Duodenal mucosa (tissue), 2 donors: ENCODE data around the gene GRN.

ENCODE experiments used
- H3K27ac ChIP-seq: one replicate; pipeline ENCODE4 v1.7.0; 2013; ENCODE audit warnings: low read depth, low read length
- H3K27me3 ChIP-seq, 2 donors: one replicate each; pipeline ENCODE4 v1.7.0; 2013; ENCODE audit warnings: low read length in 2 of 2, control low read depth in 1 of 2; ENCODE audit not compliant: insufficient read depth in 2 of 2, control insufficient read depth in 1 of 2
- H3K36me3 ChIP-seq, 2 donors: one replicate each; pipeline ENCODE4 v1.7.0; 2013; ENCODE audit warnings: low read length in 2 of 2, control low read depth in 1 of 2; ENCODE audit not compliant: insufficient read depth in 2 of 2, control insufficient read depth in 1 of 2
- H3K4me1 ChIP-seq, 2 donors: one replicate each; pipeline ENCODE4 v1.7.0; 2013; ENCODE audit warnings: low read length in 2 of 2, control low read depth in 1 of 2; ENCODE audit not compliant: insufficient read depth in 2 of 2, control insufficient read depth in 1 of 2
- H3K4me3 ChIP-seq, 2 donors: one replicate each; pipeline ENCODE4 v1.7.0; 2013; ENCODE audit warnings: low read length in 2 of 2, low read depth in 1 of 2
- H3K9ac ChIP-seq, 2 donors: one replicate each; pipeline ENCODE4 v1.7.0; 2013; ENCODE audit warnings: low read length in 2 of 2, low read depth in 1 of 2
- H3K9me3 ChIP-seq, 2 donors: one replicate each; pipeline ENCODE4 v1.7.0; 2013; ENCODE audit warnings: low read length in 2 of 2, control low read depth in 1 of 2; ENCODE audit not compliant: control insufficient read depth in 1 of 2

Gene GRN

DNA sequence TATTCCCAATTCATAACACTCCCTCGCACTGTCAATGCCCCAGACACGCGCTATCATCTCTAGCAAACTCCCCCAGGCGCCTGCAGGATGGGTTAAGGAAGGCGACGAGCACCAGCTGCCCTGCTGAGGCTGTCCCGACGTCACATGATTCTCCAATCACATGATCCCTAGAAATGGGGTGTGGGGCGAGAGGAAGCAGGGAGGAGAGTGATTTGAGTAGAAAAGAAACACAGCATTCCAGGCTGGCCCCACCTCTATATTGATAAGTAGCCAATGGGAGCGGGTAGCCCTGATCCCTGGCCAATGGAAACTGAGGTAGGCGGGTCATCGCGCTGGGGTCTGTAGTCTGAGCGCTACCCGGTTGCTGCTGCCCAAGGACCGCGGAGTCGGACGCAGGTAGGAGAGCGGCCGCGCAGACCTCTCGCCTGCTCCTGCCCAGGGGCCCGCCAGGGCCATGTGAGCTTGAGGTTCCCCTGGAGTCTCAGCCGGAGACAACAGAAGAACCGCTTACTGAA, at the start of gene GRN:
Gene GRN, plus strand, starts transcription at position 364 of the 515 bp plus-strand sequence. CDS start 3,863 bp downstream, outside the sequence.
- H3K27me3 ChIP-seq = no peaks in the 10 kb centered on the region
- no peaks in the 10 kb centered on the region for H3K9me3 ChIP-seq
- H3K9ac ChIP-seq = peak within 1 kb of the TSS; percentile 94 to 98
- H3K36me3 ChIP-seq = peaks cover 0 to 16% of the 10 kb centered on the region in 2 donors
- peak within 1 kb of the TSS; percentile 87 to 99 for H3K4me3 ChIP-seq
- H3K4me1 ChIP-seq = peaks cover 14 to 26% of the 10 kb centered on the region in 2 donors
- peak within 1 kb of the TSS; percentile 79 for H3K27ac ChIP-seq

- Histone ChIP-seq H3K36me3 (no peaks in the 10 kb centered on the region), H3K27ac (no peak overlapping the region), H3K27me3 (peaks cover 0 to 7% of the 10 kb centered on the region in 2 donors), H3K4me1 (no peaks in the 10 kb centered on the region), H3K9me3 (no peaks in the 10 kb centered on the region), H3K4me3 (no peak overlapping the region), H3K9ac (no peak overlapping the region)
These were observed 47.1 kb upstream of the GRN start for GRCh38 chr17:44297975-44298374.

- H3K4me3 ChIP-seq = no peak overlapping the region
- H3K9ac ChIP-seq = no peak overlapping the region
- no peaks in the 10 kb centered on the region for H3K36me3 ChIP-seq
- H3K27ac ChIP-seq = no peak overlapping the region
- no peaks in the 10 kb centered on the region for H3K9me3 ChIP-seq
- peaks cover 7 to 9% of the 10 kb centered on the region in 2 donors for H3K27me3 ChIP-seq
- H3K4me1 ChIP-seq = peaks cover 6% of the 10 kb centered on the region in 2 donors
These were observed 40.5 kb upstream of the GRN start for GRCh38 chr17:44304651-44305050.

DNA sequence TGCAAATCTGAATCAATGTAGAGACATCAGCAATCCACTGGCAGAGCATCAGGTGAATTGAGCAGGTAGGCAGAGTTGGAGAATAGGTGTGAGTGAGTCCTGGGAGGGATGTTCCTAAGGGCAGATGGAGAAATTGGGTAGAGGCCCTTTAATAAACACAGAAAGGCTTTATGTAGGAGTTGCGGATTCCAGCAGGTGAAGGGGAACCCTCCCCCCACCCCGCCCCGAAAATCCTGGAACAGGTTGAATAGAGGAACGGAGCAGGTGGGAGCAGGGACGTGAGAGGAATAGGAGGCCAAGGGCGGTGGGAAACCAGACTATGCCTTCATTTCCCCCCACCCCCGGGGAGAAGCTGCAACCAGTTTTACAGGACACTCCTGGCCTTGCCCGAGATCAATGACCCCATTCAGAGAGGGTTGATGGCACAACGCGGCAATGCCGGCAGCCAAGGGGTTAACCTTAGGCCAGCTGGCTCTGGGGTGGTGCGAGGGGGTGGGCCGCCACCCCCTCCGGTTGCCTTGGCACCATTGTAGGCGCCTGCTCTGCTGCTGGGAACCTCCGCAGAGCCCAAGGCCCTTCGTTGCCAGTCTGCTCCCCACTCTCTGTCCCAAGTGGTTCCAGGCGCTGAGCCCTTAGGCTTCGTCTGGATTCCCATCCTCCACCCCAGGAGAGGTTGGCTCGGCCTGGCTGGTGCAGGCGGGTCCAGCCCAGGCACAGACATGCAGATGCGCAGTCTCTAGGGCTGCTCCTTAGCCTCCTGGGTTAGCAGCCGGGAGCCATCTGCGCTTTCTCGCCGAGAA, 37.5 kb upstream of the GRN start:
- H3K27ac ChIP-seq = no peak overlapping the region
- peak overlapping the region; percentile 30 to 32 for H3K4me3 ChIP-seq
- H3K9ac ChIP-seq = no peak overlapping the region
- H3K36me3 ChIP-seq = no peaks in the 10 kb centered on the region
- H3K27me3 ChIP-seq = peaks cover 2 to 9% of the 10 kb centered on the region in 2 donors
- H3K9me3 ChIP-seq = no peaks in the 10 kb centered on the region
- H3K4me1 ChIP-seq = peaks cover 6% of the 10 kb centered on the region in 2 donors

GRCh38 chr17:44308320-44308818, 36.7 kb upstream of the GRN start, which contains the start of gene RUNDC3A:
TSS of gene RUNDC3A (plus strand) at chr17:44308601. CDS start at chr17:44308833, 232 bp downstream.
- Histone ChIP-seq H3K9me3 (no peaks in the 10 kb centered on the region), H3K4me1 (peaks cover 6% of the 10 kb centered on the region in 2 donors), H3K36me3 (no peaks in the 10 kb centered on the region), H3K27ac (no peak within 1 kb of the TSS), H3K9ac (no peak within 1 kb of the TSS), H3K4me3 (peak within 1 kb of the TSS; percentile 47 to 65), H3K27me3 (peaks cover 2 to 9% of the 10 kb centered on the region in 2 donors)

DNA sequence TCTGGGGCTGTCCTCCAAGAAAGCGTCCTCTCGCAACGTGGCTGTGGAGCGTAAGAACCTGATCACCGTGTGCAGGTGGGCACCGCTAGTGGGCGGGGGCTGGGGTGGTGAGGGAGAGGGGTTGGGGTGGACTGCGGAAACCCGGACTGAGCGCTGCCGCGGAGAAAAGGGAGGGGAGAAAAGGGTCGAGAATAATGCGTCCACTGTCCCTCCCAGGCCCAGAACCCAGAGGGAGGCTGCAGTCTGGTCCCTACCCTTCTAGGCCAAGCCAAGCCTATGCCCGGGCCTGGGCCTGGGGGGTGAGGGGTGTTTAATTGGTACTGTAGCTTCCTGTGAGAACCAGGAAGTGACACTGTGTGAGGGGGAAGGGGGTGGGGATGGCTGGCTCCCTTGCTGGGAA, 36.2 kb upstream of the GRN start:
- H3K4me3 ChIP-seq = peak overlapping the region; percentile 21 to 47
- peaks cover 6% of the 10 kb centered on the region in 2 donors for H3K4me1 ChIP-seq
- H3K27me3 ChIP-seq = peaks cover 3 to 11% of the 10 kb centered on the region in 2 donors
- no peak overlapping the region for H3K27ac ChIP-seq
- no peak overlapping the region for H3K9ac ChIP-seq
- no peaks in the 10 kb centered on the region for H3K9me3 ChIP-seq
- no peaks in the 10 kb centered on the region for H3K36me3 ChIP-seq

DNA sequence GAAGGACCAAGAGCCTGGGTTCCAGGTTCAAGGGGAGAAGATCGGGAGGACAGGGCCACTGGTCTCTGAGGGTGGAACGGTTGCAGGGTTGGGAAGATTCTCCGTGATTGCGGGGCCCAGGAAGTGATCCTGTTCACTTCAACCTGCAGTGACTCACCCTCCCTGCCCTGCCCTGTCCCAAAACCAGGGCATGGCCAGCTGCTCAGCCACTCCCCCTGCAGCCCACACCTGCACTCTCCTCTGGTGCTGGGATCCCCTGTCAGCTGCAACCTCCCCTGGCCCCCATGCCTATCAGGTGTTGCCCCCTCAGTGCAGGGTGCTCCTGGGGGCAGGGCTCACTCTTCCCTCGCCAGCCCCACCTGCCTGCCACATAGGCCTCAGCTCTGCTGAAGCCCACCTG, 35.6 kb upstream of the GRN start:
- Histone ChIP-seq H3K9me3 (no peaks in the 10 kb centered on the region), H3K36me3 (no peaks in the 10 kb centered on the region), H3K27ac (no peak overlapping the region), H3K4me1 (peaks cover 6% of the 10 kb centered on the region in 2 donors), H3K27me3 (peaks cover 10 to 16% of the 10 kb centered on the region in 2 donors), H3K4me3 (no peak overlapping the region), H3K9ac (no peak overlapping the region)

GRCh38 chr17:44310188-44310587, 34.9 kb upstream of the GRN start:
- Histone ChIP-seq H3K9ac (no peak overlapping the region), H3K9me3 (no peaks in the 10 kb centered on the region), H3K4me3 (no peak overlapping the region), H3K4me1 (peaks cover 6% of the 10 kb centered on the region in 2 donors), H3K27me3 (peaks cover 15 to 22% of the 10 kb centered on the region in 2 donors), H3K36me3 (no peaks in the 10 kb centered on the region), H3K27ac (no peak overlapping the region)

- peaks cover 8 to 9% of the 10 kb centered on the region in 2 donors for H3K4me1 ChIP-seq
- H3K27ac ChIP-seq = no peak overlapping the region
- H3K4me3 ChIP-seq = no peak overlapping the region
- H3K9me3 ChIP-seq = no peaks in the 10 kb centered on the region
- peaks cover 19 to 26% of the 10 kb centered on the region in 2 donors for H3K27me3 ChIP-seq
- H3K9ac ChIP-seq = no peak overlapping the region
- H3K36me3 ChIP-seq = no peaks in the 10 kb centered on the region
These were observed 34.3 kb upstream of the GRN start for GRCh38 chr17:44310609-44311376.
